NT2/D1 (cell line): Measurements from ENCODE around the gene CASK.

ENCODE experiments used
- SUZ12 ChIP-seq: IDR thresholded peaks from 2 replicates; pipeline ENCODE4 v1.6.1; 2011; ENCODE audit not compliant: insufficient read length, insufficient read depth; ENCODE audit errors: extremely low read depth
- YY1 ChIP-seq: IDR thresholded peaks from 2 replicates; pipeline ENCODE4 v1.6.1; 2011; ENCODE audit not compliant: insufficient read length, insufficient read depth
- ZNF274 ChIP-seq: IDR thresholded peaks from 2 replicates; pipeline ENCODE4 v1.6.1; 2011; ENCODE audit warnings: mild to moderate bottlenecking, low read depth, low read length

GRCh38 chrX:41600291-41600690, 323.1 kb downstream of the CASK start:
- no peak for TF ChIP-seq ZNF274
- no peak for TF ChIP-seq SUZ12
- TF ChIP-seq YY1 = no peak
